KOPT-K1 (cell line): ENCODE results near the gene STPG2.

Experiments
- H3K27ac ChIP-seq: fragments of 200-600 bp; sonication (generic); 2 replicates; pipeline ENCODE4 v1.5.1; 2016; ENCODE audit warnings: antibody characterized with exemption, mild to moderate bottlenecking, low read depth, low read length; ENCODE audit not compliant: poor library complexity, severe bottlenecking
- H3K36me3 ChIP-seq: fragments of 200-600 bp; sonication (generic); 2 replicates; pipeline ENCODE4 v1.5.1; 2017; ENCODE audit warnings: antibody characterized with exemption, mild to moderate bottlenecking, low read length, moderate library complexity; ENCODE audit not compliant: insufficient read depth
- H3K9me3 ChIP-seq: fragments of 200-600 bp; sonication (generic); 2 replicates; pipeline ENCODE4 v1.5.1; 2017; ENCODE audit warnings: antibody characterized with exemption, low read length, mild to moderate bottlenecking; ENCODE audit not compliant: insufficient read depth, poor library complexity, severe bottlenecking

The STPG2 gene

DNA sequence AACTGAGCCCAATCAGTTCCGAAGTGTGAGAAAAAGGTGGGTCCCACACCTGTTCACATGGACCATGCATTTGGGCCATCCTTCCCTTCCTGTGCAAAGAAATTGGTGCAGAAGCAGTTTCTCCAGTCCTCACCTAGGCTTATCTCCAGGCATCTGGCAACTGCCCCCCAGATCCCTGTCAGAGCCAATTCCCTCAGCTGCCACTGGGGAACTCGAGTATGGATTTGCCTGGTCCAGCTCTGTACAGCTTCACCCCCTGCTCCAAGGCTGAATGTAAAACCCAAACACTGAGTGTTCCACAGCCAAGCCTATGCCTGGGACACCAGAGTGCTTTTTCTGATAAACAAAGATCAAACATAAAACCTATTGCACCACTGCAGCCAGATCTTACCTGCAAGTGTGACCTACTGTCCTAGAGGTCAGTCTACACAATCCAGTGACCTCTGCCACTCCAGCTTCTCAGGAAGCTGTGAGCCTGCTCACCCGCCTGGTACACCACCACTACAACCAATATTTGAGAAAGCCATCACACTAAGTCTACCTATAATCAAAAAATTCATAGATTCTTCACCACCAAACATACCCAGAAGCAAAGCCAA, 136.4 kb downstream of the STPG2 start:
- no peak overlapping the region for H3K27ac ChIP-seq
- H3K36me3 ChIP-seq, result no peaks in the 10 kb centered on the region

DNA sequence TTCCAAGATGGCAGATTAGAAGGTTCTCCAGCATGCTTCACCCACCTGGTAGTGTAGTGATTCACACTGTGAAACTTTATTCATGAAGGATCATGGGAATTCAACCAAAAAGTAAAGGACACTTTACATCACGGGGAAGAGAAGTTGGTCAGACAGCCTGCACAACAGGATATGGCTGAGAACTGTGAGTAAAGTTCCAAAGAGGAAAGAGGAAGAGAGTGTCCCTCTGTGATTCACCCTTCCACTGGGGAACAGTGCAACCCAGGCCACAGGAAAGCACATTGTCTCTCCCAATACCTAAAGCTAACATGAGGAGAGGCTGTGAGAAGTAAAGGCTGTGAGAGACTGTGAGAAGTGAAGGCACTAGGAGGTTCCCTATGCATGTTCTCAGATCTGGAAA, 137.2 kb downstream of the STPG2 start:
- Histone ChIP-seq H3K27ac (no peak overlapping the region), H3K9me3 (no peaks in the 10 kb centered on the region), H3K36me3 (no peaks in the 10 kb centered on the region)

More for the DNA sequence above, 136.4 kb downstream of the STPG2 start:
- H3K9me3 ChIP-seq, result no peaks in the 10 kb centered on the region

- H3K27ac ChIP-seq, result no peak overlapping the region
- H3K9me3 ChIP-seq, result no peaks in the 10 kb centered on the region
- H3K36me3 ChIP-seq, result no peaks in the 10 kb centered on the region
Measured at GRCh38 chr4:98000940-98001339, 142.3 kb downstream of the STPG2 start.

DNA sequence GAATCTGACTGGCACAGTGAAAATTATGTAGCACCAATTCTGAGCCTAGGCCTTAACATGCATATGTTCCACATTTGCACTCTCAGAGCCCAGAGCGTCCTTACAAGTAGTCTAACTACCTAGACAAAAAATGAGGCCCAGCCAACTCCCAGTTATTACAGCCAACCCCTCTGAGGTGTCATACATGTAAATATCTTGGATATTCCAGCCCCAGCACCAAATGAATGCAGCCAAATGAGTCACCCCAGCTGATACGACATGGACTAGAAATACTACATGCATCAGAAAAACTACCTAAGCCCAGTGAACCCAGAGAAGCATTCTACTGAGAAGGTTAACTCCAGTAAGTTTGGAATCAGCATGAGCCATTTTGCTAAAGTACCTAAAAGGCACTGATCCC, 145.1 kb downstream of the STPG2 start:
- Histone ChIP-seq H3K27ac (no peak overlapping the region), H3K36me3 (no peaks in the 10 kb centered on the region), H3K9me3 (no peaks in the 10 kb centered on the region)

- no peaks in the 10 kb centered on the region for H3K36me3 ChIP-seq
- no peak overlapping the region for H3K27ac ChIP-seq
- H3K9me3 ChIP-seq, result no peaks in the 10 kb centered on the region
Measured at GRCh38 chr4:97994765-97995465, 148.4 kb downstream of the STPG2 start.

GRCh38 chr4:97990409-97990808, 152.9 kb downstream of the STPG2 start:
- no peaks in the 10 kb centered on the region for H3K36me3 ChIP-seq
- H3K27ac ChIP-seq, result no peak overlapping the region
- H3K9me3 ChIP-seq, result no peaks in the 10 kb centered on the region

DNA sequence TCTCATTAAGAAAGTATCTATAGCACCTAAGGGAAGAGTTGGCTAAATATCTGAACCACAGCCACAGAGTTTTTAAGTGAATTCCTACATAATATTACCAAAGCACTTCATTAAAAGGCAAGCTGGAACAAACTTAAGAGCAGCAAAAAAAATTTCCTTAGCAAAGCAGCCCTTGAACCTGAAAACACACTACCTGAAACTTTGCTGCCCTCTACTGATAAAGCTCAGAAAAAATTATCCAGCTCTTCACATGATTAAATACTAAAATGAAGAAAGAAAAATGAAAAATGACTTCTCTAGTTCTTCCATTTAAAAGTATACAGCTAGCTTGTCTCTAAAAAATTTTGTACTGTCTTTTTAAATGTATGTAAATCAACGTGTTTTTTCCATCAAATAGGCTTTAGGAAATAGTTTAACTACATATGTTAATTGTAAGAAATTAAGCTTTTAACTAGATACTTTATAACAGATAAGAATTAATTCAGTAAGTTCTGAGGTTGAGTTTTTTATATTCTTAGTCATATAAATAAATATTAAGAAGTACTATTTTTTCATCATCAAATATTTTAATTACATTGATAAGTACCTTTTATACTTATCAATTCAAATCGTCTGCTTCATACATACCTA, 156.1 kb downstream of the STPG2 start:
- Histone ChIP-seq H3K27ac (no peak overlapping the region), H3K9me3 (no peaks in the 10 kb centered on the region), H3K36me3 (no peaks in the 10 kb centered on the region)

DNA sequence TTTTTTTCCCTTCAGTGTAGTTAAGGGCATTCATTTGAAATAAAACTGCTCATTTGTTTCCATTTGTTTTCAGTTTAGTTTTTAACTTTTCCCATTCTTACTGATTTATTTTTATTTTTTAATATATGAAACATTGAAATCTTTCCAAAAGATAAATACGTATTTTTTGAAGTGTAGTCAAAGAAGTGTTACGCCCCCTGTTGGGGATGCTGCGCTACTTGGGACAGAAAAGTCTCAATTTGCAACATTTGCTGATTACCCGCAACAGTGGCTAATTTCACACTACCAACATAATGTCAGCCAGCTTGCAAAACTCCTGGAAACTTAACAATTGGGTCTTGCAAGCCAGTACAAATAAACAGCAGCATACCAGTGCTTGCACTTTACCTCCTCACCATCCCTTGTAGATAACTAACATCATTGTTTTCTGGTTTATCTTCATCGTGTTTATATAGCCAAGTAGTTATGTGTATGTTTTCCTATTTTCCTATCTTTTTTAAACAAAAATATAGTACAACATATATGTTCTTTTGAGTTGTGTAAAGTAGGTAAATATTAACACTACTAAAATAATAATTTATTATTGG, 158.6 kb downstream of the STPG2 start:
- no peaks in the 10 kb centered on the region for H3K9me3 ChIP-seq
- no peaks in the 10 kb centered on the region for H3K36me3 ChIP-seq
- H3K27ac ChIP-seq, result no peak overlapping the region

DNA sequence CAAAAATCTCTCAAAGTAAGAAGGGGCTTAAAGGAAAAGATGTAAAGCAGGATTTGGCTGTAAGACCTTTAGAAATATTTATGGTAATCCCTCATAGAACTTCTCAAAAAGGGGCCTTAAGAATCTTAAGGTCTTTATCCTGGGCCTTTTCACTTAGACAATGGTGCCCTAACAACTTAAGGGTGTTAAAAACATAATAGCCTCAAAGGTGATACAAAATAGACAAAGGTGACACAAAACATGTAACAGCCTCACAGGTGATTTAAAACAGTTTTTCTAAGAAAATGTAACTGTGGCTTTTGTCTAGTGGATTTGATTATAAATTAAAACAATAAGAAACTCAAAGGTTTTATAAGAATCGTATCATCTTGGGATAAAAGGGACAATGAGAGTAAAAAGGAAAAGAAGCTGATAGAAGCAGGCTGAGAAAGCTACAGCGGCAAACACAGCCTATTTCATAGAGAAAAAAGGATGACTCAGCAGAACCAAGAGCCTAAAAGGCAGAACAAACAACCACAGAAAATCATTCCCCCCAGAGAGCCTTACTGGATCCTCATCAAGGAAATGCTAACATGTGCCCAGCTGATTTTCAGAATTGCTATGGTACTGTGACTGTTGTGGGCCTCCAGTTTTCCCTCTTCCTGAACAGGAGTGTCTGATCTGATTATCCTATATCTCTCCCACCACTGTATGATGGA, 164.3 kb downstream of the STPG2 start:
- Histone ChIP-seq H3K36me3 (no peaks in the 10 kb centered on the region), H3K27ac (no peak overlapping the region), H3K9me3 (peaks cover 9% of the 10 kb centered on the region)

DNA sequence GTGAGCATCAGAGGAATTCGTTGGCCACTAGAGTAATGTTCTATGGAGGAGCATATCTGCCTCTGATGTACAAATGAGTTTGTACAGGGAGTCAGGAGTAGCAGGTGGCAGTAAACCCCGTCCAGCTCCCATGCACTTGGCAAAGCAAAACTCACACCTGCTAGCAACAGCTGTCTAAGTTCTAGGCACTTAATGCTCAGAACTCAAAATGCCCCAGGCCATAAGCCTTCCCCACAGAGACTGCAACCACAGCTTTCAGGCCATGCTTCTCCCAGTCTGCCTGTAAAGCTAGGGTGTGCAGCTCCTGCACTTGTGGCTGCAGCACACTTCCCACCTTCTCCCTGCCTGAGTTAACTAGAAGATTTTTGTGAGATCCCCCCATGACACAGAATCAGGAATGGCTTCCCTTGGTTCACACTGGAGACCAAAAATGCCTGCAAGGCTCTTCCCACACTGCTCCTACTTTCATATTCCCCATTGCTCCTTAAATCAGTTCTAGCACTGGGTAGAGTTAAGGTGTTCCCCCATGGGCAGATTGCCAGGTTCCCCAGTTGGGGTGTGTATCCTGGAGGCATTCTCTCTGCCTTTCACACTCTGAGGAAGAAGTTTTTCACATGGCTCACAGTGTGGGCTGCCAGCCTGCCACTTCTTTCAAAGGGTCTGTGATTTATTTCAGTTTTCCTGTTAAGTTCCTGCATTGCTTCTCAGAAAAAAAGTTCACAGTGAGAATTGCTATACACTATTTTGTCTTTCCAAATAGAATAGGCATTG, 189.9 kb downstream of the STPG2 start:
- H3K27ac ChIP-seq, result no peak overlapping the region
- peaks cover 8% of the 10 kb centered on the region for H3K9me3 ChIP-seq
- H3K36me3 ChIP-seq, result no peaks in the 10 kb centered on the region

- Histone ChIP-seq H3K36me3 (no peaks in the 10 kb centered on the region), H3K27ac (no peak overlapping the region), H3K9me3 (peaks cover 8% of the 10 kb centered on the region)
Measured at GRCh38 chr4:97952763-97953162, 190.5 kb downstream of the STPG2 start.

DNA sequence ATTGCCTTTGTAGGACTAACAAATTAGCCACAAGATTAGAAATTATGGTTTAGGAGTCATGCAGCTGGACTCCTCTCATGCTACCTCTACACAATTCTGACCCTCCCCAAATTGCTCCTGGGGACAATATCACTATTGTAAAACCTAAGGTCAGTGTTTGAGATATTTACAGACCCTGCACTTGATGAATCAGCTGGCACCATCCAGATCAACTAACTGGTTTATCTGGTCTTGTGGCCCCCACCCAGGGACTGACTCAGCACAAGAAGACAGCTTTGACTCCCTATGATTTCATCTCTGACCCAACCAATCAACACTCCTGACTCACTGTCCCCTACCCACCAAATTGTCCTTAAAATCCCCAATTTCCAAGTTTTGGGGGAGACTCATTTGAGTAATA, 192.4 kb downstream of the STPG2 start:
- Histone ChIP-seq H3K9me3 (peaks cover 8% of the 10 kb centered on the region), H3K27ac (no peak overlapping the region), H3K36me3 (no peaks in the 10 kb centered on the region)

GRCh38 chr4:97942951-97943350, 200.3 kb downstream of the STPG2 start:
- Histone ChIP-seq H3K36me3 (no peaks in the 10 kb centered on the region), H3K27ac (no peak overlapping the region), H3K9me3 (peaks cover 12% of the 10 kb centered on the region)

- peaks cover 14% of the 10 kb centered on the region for H3K9me3 ChIP-seq
- H3K36me3 ChIP-seq, result no peaks in the 10 kb centered on the region
- H3K27ac ChIP-seq, result no peak overlapping the region
Measured at GRCh38 chr4:97942137-97942536, 201.1 kb downstream of the STPG2 start.
